Putamen (tissue), 1 donor: ENCODE results near the gene SKI.
"Not testable (repeated sequence)": the region's sequence is repeated elsewhere in the genome, so short reads cannot be mapped to it uniquely, and the experiment has no call there.

Experiments
- DNase-seq: peaks from one replicate; pipeline ENCODE4 v3.0.0-alpha.2; 2016; ENCODE audit warnings: low spot score

The SKI gene

DNA sequence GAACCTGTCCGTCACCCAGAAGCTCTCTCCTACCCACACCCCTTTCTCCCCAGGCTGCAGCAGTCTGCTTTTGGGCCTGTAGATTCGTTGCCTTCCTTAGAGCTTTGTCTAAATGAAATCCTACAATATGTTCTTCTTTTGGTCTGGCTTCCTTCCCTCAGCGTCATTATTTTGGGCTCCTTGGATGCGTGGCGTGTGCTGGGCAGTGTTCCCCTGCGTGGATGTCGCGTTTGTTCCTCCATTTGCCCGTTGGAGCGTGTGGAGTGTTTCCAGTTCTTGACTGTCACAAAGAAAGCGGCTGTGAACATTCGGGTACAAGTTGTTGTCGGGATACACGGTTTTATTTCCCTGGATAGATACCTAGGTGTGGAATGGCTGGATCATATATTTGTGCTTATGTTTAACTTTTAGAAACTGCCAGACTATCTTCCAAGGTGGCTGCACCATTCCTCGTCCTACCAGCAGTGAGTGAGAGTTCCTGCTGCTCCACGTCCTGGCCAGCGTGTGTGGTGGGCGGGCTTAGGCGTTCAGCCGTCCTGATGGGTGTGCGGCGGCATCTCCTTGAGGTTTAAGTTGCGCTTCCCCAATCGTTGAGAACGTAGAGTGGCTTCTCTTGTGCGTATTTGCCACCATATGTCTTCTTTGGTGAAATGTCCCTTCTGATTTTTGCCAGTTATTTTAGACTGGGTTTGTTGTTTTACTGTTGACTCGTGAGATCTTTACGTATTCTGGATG is 31.7 kb downstream of the SKI start:
- no peak for DNase-seq

DNA sequence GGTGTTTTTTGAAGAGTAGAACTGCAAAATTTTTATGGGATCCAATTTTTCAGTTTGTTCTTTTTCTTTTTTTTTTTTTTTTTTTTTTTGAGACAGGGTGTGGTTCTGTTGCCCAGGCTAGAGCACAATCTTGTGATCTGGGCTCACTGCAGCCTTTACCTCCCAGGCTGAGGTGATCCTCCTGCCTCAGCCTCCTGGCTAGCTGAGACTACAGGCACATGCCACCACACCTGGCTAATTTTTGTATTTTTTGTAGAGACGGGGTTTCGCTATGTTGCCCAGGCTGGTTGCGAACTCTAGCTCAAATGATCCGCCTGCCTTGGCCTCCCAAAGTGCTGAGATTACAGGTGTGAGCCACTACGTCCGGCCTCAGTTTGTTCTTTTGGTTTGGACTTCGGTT is 32.4 kb downstream of the SKI start:
- DNase-seq = not testable (repeated sequence)

GRCh38 chr1:2260917-2261316 is 32.8 kb downstream of the SKI start:
- no peak for DNase-seq

DNA sequence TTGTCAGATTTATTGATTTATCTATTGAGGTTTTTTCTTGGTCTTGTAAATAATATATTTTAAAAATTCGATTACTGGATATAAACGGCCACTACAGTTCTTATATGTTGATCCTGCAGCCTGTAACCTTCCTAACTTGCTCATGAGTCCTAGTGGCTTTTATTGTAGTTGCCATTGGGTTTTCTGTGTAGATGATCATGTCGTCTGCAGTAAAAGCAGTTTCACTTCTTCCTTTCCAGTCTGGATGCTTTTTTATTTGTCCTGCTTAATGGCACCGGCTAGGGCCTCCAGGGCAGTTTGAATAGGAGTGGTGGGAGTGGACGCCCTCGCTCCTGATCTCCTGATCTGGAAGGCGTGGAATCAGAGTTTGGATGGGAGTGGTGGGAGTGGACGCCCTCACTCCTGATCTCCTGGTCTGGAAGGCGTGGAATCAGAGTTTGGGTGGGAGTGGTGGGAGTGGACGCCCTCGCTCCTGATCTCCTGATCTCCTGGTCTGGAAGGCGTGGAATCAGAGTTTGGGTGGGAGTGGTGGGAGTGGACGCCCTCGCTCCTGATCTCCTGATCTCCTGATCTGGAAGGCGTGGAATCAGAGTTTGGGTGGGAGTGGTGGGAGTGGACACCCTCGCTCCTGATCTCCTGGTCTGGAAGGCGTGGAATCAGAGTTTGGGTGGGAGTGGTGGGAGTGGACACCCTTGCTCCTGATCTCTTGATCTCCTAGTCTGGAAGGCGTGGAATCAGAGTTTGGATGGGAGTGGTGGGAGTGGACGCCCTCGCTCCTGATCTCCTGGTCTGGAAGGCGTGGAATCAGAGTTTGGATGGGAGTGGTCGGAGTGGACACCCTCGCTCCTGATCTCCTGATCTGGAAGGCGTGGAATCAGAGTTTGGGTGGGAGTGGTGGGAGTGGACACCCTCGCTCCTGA is 33.6 kb downstream of the SKI start:
- not testable (repeated sequence) for DNase-seq

GRCh38 chr1:2266301-2266975 is 38.3 kb downstream of the SKI start:
- no peak for DNase-seq

- no peak for DNase-seq
Measured at GRCh38 chr1:2267051-2267830, 39.1 kb downstream of the SKI start.

- no peak for DNase-seq
Measured at GRCh38 chr1:2267862-2268261, 39.7 kb downstream of the SKI start.

DNA sequence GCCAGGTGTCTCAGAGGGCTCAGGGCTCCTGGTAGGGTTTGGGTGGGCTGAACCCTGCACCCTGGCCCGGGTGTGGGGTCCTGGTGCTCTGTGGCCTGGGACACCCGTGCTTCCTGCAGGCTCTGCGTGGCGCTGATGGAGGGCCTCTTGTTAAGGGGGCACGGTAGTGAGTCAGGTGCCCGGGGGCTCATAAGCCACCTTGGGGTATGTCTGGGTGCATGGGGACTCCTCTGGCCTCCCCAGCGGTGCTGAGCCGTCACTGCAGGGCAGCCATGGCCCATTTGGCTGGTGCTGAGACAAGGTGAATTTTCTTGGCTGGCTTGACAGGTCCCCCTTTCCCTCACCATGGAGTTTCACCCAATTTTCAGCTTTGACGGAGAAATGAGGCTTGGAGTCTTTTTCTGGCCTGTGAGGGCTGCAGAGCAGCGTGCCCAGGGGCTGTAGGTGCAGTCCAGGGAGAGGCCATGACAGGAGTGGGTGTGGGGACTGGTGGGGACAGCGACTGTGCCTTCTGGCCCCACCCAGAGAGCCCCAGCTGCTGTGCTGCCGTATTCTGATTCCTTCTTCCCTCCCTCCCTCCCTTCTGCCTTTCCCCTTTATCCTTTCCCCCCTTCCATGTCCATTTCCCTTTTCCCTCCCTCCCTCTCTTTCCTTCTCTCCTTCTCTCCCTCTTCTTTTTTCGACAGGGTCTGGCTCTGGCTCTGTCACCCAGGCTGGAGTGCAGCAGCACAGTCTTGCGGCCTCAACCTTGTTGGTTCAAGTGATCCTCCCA is 40.4 kb downstream of the SKI start:
- DNase-seq = no peak

- DNase-seq = no peak
Measured at GRCh38 chr1:2269193-2269921, 41.2 kb downstream of the SKI start.

DNA sequence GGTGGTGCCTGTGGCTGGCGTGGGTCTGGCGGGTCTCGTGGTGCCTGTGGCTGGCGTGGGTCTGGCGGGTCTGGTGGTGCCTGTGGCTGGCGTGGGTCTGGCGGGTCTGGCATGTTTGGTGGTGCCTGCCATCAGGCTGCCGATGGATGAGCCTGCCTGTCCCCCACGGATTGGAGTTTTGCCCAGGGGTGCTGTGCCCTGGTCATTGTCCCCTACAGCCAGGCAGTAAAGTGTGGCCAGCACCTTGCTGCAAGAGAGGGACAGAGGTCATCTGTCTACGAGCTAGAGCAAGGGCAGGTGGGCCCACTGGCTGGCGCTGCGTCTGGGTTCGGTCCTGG is 41.8 kb downstream of the SKI start:
- no peak for DNase-seq

GRCh38 chr1:2270260-2271100 is 42.4 kb downstream of the SKI start:
- no peak for DNase-seq

GRCh38 chr1:2271211-2271721 is 43.1 kb downstream of the SKI start:
- no peak for DNase-seq

GRCh38 chr1:2271841-2272655 is 43.9 kb downstream of the SKI start:
- no peak for DNase-seq

GRCh38 chr1:2272686-2273400 is 44.7 kb downstream of the SKI start:
- DNase-seq = no peak

DNA sequence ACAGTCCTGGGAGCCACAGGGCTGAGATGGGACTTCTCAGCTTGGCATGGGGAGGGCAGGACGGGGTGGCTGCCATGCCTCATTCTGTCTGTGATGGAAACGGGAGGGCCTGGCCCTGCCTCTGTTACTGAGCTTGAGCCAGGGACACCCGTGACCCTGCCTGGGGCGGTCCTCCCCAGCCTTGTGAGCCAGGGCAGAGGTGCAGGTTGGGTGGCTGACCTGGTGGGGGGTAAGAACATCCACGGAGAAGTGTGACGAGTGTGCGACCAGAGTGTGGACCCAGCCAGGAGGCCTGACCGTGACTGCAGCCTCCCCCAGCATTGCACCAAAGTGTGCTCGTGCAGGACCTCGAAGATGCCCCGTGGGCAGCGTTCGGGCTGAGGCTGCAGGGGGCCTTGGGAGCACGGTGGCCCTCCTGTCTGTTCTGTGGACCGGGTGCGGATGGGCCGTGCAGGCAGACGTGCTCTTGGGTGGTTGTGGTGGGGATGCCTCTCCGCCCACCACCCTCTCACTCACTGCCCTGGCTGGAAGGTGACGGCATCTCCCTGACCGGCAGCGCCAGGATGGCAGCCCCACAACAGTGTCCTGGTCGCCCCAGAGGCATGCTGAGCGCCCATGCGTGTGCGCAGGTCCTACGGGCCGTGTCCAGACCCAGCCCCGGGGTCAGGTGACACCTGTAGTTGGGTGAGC is 45.4 kb downstream of the SKI start:
- DNase-seq = no peak

- no peak for DNase-seq
Measured at GRCh38 chr1:2274231-2274928, 46.3 kb downstream of the SKI start.
